Tibial nerve (tissue), 4 donors: ENCODE measurements around the gene RHBG.

Experiments
- CTCF ChIP-seq, 5 experiments: fragments of 200-600 bp in 3 of 5; fragments of 450-650 bp in 2 of 5; sonication (generic) in 3 of 5; IDR thresholded peaks; one replicate each; pipeline ENCODE4 v1.5.1; 2016 to 2019; ENCODE audit warnings: antibody characterized with exemption in 5 of 5, mild to moderate bottlenecking in 3 of 5, moderate library complexity in 2 of 5
- EP300 ChIP-seq, 2 donors: sonication (generic); formaldehyde crosslinking; IDR thresholded peaks; one replicate each; pipeline ENCODE4 v1.6.1; 2017; ENCODE audit warnings: antibody characterized with exemption in 2 of 2, mild to moderate bottlenecking in 1 of 2
- POLR2A ChIP-seq, 2 donors: fragments of 450-650 bp; IDR thresholded peaks; one replicate each; pipeline ENCODE4 v1.6.1; 2017; ENCODE audit warnings: antibody characterized with exemption in 2 of 2, mild to moderate bottlenecking in 2 of 2, moderate library complexity in 2 of 2

- TF ChIP-seq CTCF (IDR thresholded peaks at IDR 0.05) (no peak), POLR2A (IDR thresholded peaks at IDR 0.05) (no peak), EP300 (IDR thresholded peaks at IDR 0.05) (no peak)
These were observed 3.9 kb downstream of the RHBG start for GRCh38 chr1:156372876-156373275.
